Measurements from ENCODE around the gene C17orf58. TPM values are rescaled to one million over a fixed set of nuclear protein-coding genes. Genes with fewer than 3 reads are reported as not detected.

The C17orf58 gene
- total and polyA plus RNA-seq, 9 of the 15 experiments (the other 6 are each of a cell fraction or from before 2014, with no cell fraction given): 8.6 to 37.4 (median 27.6) TPM

DNA sequence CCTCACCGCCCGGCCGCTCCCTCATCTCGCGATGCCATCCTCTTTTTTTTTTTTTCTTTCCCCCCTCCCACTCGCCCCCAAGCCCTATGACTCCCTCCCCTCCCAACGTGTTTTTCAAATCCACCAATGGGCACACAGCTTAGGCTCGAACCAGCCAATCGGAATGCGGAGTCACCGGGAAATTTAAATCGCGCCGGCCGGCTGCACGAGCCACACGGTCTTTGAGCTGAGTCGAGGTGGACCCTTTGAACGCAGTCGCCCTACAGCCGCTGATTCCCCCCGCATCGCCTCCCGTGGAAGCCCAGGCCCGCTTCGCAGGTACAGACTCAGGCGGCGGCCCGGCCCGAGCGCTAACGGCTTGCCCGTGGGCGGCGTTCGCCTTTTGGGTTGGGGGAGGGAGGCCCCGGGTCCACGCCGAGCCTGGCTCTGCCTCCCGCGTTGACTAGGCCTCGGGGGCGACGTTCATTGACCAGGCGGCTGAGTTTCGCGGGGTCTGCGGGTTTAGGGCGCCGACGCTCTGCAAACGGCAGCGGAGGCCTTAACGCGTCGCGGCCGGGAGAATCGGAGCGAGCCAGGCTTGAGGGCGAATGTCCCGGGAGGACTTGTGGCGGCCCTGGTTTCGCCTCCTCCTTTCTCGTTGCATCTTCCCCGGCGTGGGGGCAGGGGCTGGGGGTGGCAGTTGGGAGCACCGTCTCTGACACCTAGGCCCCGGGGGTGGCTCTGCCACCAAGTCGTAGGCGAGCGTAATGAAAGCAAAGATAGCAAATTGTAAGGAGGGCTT lies 39.4 kb upstream of the C17orf58 start, which contains the start of gene KPNA2 (continued):
- TF ChIP-seq JUND (IDR thresholded peaks at IDR 0.05; ENCODE audit: borderline replicate concordance, low read depth, low read length): peak; percentile 22
- no peak; the same call in 2 of the 3 replicates for TF ChIP-seq JUND (tag; IDR thresholded peaks at IDR 0.05; ENCODE audit: borderline replicate concordance, low read depth, low read length)
- TF ChIP-seq ZNF507 (tag; conservative IDR thresholded peaks at IDR 0.05): no peak
- TF ChIP-seq ZMIZ1 (IDR thresholded peaks at IDR 0.05; ENCODE audit: low read depth in 2 of 2, low read length in 2 of 2): peak in 1 of 2 experiments; percentile 50; a peak in 1 of 4 replicates
- 0 out of 2 replicates have a peak, but pooled peaks have one; percentile 38 for TF ChIP-seq RERE (CRISPR knock-in tag; IDR thresholded peaks at IDR 0.05; ENCODE audit: borderline replicate concordance)
- TF ChIP-seq, protein P1, sequence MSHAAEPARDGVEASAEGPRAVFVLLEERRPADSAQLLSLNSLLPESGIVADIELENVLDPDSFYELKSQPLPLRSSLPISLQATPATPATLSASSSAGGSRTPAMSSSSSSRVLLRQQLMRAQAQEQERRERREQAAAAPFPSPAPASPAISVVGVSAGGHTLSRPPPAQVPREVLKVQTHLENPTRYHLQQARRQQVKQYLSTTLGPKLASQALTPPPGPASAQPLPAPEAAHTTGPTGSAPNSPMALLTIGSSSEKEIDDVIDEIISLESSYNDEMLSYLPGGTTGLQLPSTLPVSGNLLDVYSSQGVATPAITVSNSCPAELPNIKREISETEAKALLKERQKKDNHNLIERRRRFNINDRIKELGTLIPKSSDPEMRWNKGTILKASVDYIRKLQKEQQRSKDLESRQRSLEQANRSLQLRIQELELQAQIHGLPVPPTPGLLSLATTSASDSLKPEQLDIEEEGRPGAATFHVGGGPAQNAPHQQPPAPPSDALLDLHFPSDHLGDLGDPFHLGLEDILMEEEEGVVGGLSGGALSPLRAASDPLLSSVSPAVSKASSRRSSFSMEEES (CRISPR knock-in tag; IDR thresholded peaks at IDR 0.05): no peak
- TF ChIP-seq GTF2B (IDR thresholded peaks at IDR 0.05; ENCODE audit: extremely low read depth, insufficient read length): peak; percentile 54
- no peak for TF ChIP-seq FUS (optimal IDR thresholded peaks at IDR 0.05; ENCODE audit: low read depth, low read length)
- no peak for TF ChIP-seq ZC3H8 (IDR thresholded peaks at IDR 0.05)
- TF ChIP-seq ZNF395 (CRISPR knock-in tag; IDR thresholded peaks at IDR 0.05): peak; percentile 96
- TF ChIP-seq NR2C2 (CRISPR knock-in tag; IDR thresholded peaks at IDR 0.05): no peak; the same call in 1 of the 2 replicates
- TF ChIP-seq NR2C2 (tag; IDR thresholded peaks at IDR 0.05): peak; percentile 40; the same call in 1 of the 2 replicates
- peak; percentile 35; the same call in 1 of the 2 replicates for TF ChIP-seq ZNF12 (CRISPR knock-in tag; IDR thresholded peaks at IDR 0.05)
